ENCODE data around the gene CDC25B. TPM values are rescaled to one million over a fixed set of nuclear protein-coding genes. Genes with fewer than 3 reads are reported as not detected.

Gene CDC25B
- total RNA-seq: 62.2 and 76.5 TPM in 2 replicates
- polyA plus RNA-seq: 45.3 and 46.7 TPM in 2 replicates
- polyA plus RNA-seq (2011; cell fraction: cytosol; rRNA removed): 47.7 and 49.7 TPM in 2 replicates
- polyA plus RNA-seq (2011; cell fraction: nucleus; rRNA removed): 123 and 124 TPM in 2 replicates
- polyA plus RNA-seq (2012): 40.0 and 48.6 TPM in 2 replicates
- polyA minus RNA-seq: 26.3 and 28.3 TPM in 2 replicates
- 47.7 TPM for polyA minus RNA-seq (2011; cell fraction: cytosol; rRNA and poly(A)+ RNA removed)
- 22.3 and 26.4 TPM in 2 replicates for polyA minus RNA-seq (2011; cell fraction: nucleus; rRNA and poly(A)+ RNA removed)
- Bru-seq, nascent RNA: percentile 61 among the genes with signal in this experiment
- BruChase-seq, experiment 1, labeled RNA remaining after a 6-hour chase: percentile 79 among the genes with signal in this experiment
- percentile 64 among the genes with signal in this experiment for BruChase-seq, experiment 2, labeled RNA remaining after a 2-hour chase
- long read RNA-seq, transcript CDC25B-206 (16 exons, 1,960 nt): minor isoform, 13 of 94 reads
- long read RNA-seq, transcript CDC25B-201 (16 exons, 3,597 nt): major isoform, 23 of 94 reads
- long read RNA-seq, transcript CDC25B-202 (15 exons, 1,978 nt): minor isoform, 6 of 94 reads
- long read RNA-seq, partial matches to known transcripts: 24 of 94 reads
- long read RNA-seq, other reads (novel, unspliced or antisense): 23 of 94 reads

DNA sequence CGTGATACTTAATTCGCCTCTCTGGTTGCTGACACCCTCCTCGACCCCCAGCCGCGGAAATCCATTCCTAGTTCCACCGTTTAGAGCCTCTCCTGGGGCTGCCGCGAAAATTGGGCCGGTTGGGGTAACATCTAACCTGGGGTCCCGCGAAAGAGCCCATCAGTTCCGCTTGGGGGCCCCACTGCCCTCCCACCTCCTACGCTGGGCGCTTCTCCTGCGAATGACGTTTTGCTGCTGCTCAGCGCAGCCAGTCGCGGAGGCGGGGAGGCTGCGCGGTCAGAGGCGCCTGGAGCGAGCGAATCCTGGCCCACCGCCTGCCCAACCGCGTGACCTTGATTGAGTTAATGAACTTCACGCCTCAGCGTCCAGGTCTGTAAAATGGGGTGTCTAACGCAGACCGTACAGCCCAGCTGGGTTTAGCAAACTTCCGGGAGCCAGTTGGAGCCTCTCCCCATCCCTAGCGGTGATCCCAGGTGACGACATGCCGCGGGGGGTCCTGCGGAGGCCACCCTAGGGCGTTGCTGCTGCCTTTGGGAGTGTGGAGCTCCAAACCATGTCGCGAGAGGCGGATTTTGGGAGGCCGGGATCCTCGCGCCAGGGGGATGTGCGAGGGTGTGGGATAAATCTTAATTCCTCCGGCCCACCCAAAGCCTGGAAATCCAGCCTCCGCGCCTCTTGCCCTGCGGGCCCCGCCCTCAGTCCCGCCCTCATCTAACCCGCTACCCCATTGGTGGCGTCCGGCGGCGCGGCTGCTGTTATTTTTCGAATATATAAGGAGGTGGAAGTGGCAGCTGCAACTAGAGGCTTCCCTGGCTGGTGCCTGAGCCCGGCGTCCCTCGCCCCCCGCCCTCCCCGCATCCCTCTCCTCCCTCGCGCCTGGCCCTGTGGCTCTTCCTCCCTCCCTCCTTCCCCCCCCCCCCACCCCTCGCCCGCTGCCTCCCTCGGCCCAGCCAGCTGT lies at the start of gene CDC25B:
TSS of gene CDC25B (plus strand) at position 800 of the 958 bp plus-strand sequence. CDS start 222 bp downstream, outside the sequence.
- CTCF ChIA-PET: interaction anchor here (1.0 to 2.1 kb wide), 6 partner anchors 9 to 59 kb away, joined by 3 to 29 read pairs (median 5); partner anchors contain the start of genes AP5S1, CENPB and SPEF1
- Histone ChIP-seq H3K9ac (replicated peaks; ENCODE audit: extremely low read depth, insufficient read depth, low read length) (peak within 1 kb of the TSS; percentile 91), H3K27me3 (ENCODE audit: control insufficient read depth in 2 of 2, insufficient read depth in 2 of 2, low read length in 2 of 2) (no peaks in the 10 kb centered on the region), H3K9me3 (replicated peaks; ENCODE audit: control insufficient read depth, insufficient read depth, low read length) (no peaks in the 10 kb centered on the region), H3K36me3 (ENCODE audit: control insufficient read depth in 2 of 2, extremely low read depth in 1 of 2, insufficient read depth in 2 of 2, low read length in 2 of 2) (no peaks in the 10 kb centered on the region), H4K20me1 (replicated peaks; ENCODE audit: control insufficient read depth, extremely low read depth, insufficient read depth, low read length) (no peaks in the 10 kb centered on the region), H2AFZ (ENCODE audit: low read depth, low read length) (peak within 1 kb of the TSS; percentile 79), H3K4me2 (ENCODE audit: insufficient read depth, low read length) (peak within 1 kb of the TSS; percentile 75), H3K79me2 (ENCODE audit: control insufficient read depth, insufficient read depth, low read length) (peaks cover 25% of the 10 kb centered on the region), H3K27ac (ENCODE audit: insufficient read depth, low read depth, low read length) (peak within 1 kb of the TSS; percentile 84), H3K4me1 (ENCODE audit: control insufficient read depth, extremely low read depth, insufficient read depth, low read length) (peaks cover 20% of the 10 kb centered on the region), H3K4me3 (replicated peaks in 1 of 3; ENCODE audit: insufficient read depth in 1 of 3, low read depth in 1 of 3, low read length in 3 of 3) (peak within 1 kb of the TSS; percentile 66 to 90 (median 70)), H3K9me1 (replicated peaks; ENCODE audit: control insufficient read depth, extremely low read depth, insufficient read depth, low read length) (no peaks in the 10 kb centered on the region)
- TF ChIP-seq, protein P1, sequence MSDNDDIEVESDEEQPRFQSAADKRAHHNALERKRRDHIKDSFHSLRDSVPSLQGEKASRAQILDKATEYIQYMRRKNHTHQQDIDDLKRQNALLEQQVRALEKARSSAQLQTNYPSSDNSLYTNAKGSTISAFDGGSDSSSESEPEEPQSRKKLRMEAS (IDR thresholded peaks at IDR 0.05; ENCODE audit: insufficient read depth, insufficient read length): no peak
- TF ChIP-seq POLR2AphosphoS5 (IDR thresholded peaks at IDR 0.05; ENCODE audit: insufficient read depth, low read depth, low read length): peak; percentile 57
- no peak for TF ChIP-seq JUN (IDR thresholded peaks at IDR 0.05; ENCODE audit: borderline replicate concordance, insufficient read depth, insufficient read length, low read depth)
- TF ChIP-seq, protein P2, sequence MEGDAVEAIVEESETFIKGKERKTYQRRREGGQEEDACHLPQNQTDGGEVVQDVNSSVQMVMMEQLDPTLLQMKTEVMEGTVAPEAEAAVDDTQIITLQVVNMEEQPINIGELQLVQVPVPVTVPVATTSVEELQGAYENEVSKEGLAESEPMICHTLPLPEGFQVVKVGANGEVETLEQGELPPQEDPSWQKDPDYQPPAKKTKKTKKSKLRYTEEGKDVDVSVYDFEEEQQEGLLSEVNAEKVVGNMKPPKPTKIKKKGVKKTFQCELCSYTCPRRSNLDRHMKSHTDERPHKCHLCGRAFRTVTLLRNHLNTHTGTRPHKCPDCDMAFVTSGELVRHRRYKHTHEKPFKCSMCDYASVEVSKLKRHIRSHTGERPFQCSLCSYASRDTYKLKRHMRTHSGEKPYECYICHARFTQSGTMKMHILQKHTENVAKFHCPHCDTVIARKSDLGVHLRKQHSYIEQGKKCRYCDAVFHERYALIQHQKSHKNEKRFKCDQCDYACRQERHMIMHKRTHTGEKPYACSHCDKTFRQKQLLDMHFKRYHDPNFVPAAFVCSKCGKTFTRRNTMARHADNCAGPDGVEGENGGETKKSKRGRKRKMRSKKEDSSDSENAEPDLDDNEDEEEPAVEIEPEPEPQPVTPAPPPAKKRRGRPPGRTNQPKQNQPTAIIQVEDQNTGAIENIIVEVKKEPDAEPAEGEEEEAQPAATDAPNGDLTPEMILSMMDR (IDR thresholded peaks at IDR 0.05; ENCODE audit: extremely low read depth in 1 of 2, insufficient read depth in 1 of 2, low read depth in 1 of 2, low read length in 2 of 2): peak in 1 of 2 donors; percentile 49
- TF ChIP-seq GATA2 (IDR thresholded peaks at IDR 0.05; ENCODE audit: insufficient read depth, insufficient read length, low read depth, low read length): no peak
- TF ChIP-seq POLR2A (IDR thresholded peaks at IDR 0.05; ENCODE audit: low read depth, low read length): peak; percentile 61
- TF ChIP-seq MYC (IDR thresholded peaks at IDR 0.05; ENCODE audit: low read depth, low read length): no peak
- TF ChIP-seq FOS (IDR thresholded peaks at IDR 0.05; ENCODE audit: borderline replicate concordance, insufficient read depth, low read length): no peak
- no peak for TF ChIP-seq EZH2 (IDR thresholded peaks at IDR 0.05; ENCODE audit: borderline replicate concordance, low read depth, low read length, severe bottlenecking)
- peak; percentile 88 for DNase-seq (ENCODE audit: low read depth, low spot score)
- dilution Hi-C loops (cut with MboI; ENCODE audit: extremely low pct_ligation_motif_present, low sequenced_read_pairs): no loop called here
- BruUV-seq (replicated peaks): TSS peak; percentile 84
- peak; percentile 97 for FAIRE-seq
- intact Hi-C loops (cut with micrococcal nuclease): loop anchor here (1.0 kb wide), 2 partner anchors 13 to 25 kb away; partner anchors contain the start of gene AP5S1
- POLR2A ChIA-PET: interaction anchor here (1.0 to 1.2 kb wide), 3 partner anchors 9 to 25 kb away, joined by 3 to 4 read pairs (median 3); partner anchors contain the start of gene SPEF1
